Measurements from ENCODE around the gene DMAC2. TPM values are rescaled to one million over a fixed set of nuclear protein-coding genes. Genes with fewer than 3 reads are reported as not detected.

The DMAC2 gene
- total RNA-seq, 2 donors from 2014 or later, result 52.9 to 71.5 TPM

DNA sequence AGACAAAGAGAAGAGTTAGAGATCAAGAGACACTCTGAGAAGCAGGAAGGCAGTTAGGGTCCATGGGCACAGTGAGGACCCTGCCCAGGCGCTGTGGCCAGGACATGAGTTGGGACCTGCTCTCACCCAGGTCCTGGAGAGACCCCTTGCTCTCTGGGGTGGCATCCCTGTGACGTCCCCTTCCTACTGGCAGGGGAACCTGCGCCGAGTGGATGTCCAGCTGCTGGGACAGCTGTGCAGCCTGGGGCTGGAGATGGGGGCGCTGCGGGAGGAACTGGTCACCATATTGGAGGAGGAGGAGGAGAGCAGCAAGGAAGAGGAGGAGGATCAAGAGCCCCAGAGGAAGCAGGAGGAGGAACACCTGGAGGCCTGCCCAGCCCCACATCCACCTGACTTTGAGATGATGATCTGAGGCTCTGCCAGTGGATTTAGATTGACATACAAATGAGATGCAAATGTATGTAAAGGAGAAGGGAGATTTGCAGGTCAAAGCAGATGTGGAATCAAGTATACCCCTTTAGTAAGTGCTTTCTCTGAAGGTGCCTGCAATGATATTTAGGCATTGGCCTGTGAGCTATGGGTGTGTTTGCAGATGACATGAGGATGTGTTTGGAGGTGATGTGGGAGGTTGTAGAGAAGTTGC, 4.2 kb upstream of the DMAC2 start:
- Mint-ChIP-seq H3K36me3 (ENCODE audit: low read depth) (no peaks in the 10 kb centered on the region), H3K27ac (no peak overlapping the region), H3K4me3 (no peak overlapping the region), H3K9me3 (no peaks in the 10 kb centered on the region), H3K27me3 (ENCODE audit: insufficient read depth) (peaks cover 47% of the 10 kb centered on the region), H3K4me1 (no peaks in the 10 kb centered on the region)
- peaks cover 25% of the 10 kb centered on the region for H3K27me3 ChIP-seq (ENCODE audit: control insufficient read depth, insufficient read depth, low read length, poor library complexity, severe bottlenecking)
- H3K36me3 ChIP-seq (ENCODE audit: control insufficient read depth, insufficient read depth, low read length), result no peaks in the 10 kb centered on the region
- H3K27ac ChIP-seq (ENCODE audit: low read depth, low read length), result no peak overlapping the region
- no peaks in the 10 kb centered on the region for H3K4me1 ChIP-seq (ENCODE audit: control insufficient read depth, insufficient read depth, low read length)
- H3K9ac ChIP-seq (ENCODE audit: extremely low read depth, low read length, poor library complexity, severe bottlenecking), result no peak overlapping the region
- WGBS, 2 experiments (ENCODE audit: insufficient coverage in 1 of 2, insufficient read length in 1 of 2), result 68 to 77% methylated on average over 3 to 6 of the region's 6 CpGs
- DNase-seq, result no peak
- no peak overlapping the region for H3K4me3 ChIP-seq (ENCODE audit: low read length)
- H3K9me3 ChIP-seq (ENCODE audit: control insufficient read depth, low read length), result no peaks in the 10 kb centered on the region
- TF ChIP-seq, protein P1, sequence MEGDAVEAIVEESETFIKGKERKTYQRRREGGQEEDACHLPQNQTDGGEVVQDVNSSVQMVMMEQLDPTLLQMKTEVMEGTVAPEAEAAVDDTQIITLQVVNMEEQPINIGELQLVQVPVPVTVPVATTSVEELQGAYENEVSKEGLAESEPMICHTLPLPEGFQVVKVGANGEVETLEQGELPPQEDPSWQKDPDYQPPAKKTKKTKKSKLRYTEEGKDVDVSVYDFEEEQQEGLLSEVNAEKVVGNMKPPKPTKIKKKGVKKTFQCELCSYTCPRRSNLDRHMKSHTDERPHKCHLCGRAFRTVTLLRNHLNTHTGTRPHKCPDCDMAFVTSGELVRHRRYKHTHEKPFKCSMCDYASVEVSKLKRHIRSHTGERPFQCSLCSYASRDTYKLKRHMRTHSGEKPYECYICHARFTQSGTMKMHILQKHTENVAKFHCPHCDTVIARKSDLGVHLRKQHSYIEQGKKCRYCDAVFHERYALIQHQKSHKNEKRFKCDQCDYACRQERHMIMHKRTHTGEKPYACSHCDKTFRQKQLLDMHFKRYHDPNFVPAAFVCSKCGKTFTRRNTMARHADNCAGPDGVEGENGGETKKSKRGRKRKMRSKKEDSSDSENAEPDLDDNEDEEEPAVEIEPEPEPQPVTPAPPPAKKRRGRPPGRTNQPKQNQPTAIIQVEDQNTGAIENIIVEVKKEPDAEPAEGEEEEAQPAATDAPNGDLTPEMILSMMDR (conservative IDR thresholded peaks at IDR 0.05), result no peak

DNA sequence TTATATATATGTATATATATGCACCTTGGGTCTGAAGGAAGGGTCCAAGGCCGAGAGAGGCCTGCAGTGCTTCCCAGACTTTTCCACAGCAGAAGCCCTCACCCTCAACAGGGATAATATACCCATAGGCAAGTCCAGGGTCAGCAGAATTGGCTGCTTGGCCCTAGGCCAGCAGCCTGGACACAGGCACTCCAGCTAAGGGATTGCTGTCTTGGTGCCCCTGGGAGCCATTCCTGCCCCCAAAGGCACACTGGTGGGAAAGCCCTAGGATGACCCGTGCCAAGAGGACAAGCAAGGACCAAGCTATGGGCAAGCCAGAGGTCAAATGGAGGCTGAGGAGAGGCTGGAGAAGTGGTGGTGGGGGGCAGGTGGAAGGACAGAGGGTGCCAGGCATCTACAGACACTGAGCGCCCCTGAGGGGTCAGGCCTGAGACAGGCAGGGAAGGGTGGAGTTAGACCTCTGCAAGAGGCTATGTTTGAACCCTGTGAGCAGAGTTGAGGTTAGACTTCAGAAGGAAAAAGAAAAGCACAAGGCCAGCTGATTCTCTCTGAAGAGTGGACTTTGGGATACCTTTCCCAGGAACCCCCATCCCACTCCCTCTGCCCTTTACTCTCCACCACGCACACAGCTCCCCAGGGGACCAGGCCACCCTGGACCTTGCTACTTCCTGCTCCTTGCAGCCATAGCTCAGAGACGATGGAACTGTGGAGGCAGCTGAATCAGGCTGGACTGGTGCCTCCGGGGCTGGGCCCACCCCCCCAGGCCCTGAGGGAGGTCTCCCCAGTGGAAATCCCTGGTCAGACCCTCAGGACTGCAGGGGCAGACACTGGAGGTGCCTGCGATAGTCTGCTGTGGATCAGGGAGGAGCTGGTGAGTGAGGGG, 3.0 kb upstream of the DMAC2 start, which contains the start of gene ERICH4:
Gene ERICH4 (plus strand): TSS at position 684 of the 883 bp plus-strand sequence. CDS start 14 bp downstream, at position 698.
- TF ChIP-seq, protein P1 (conservative IDR thresholded peaks at IDR 0.05), result no peak
- Histone ChIP-seq H3K4me3 (ENCODE audit: low read length) (no peak within 1 kb of the TSS), H3K9ac (ENCODE audit: extremely low read depth, low read length, poor library complexity, severe bottlenecking) (no peak within 1 kb of the TSS), H3K9me3 (ENCODE audit: control insufficient read depth, low read length) (no peaks in the 10 kb centered on the region), H3K27me3 (ENCODE audit: control insufficient read depth, insufficient read depth, low read length, poor library complexity, severe bottlenecking) (peaks cover 13% of the 10 kb centered on the region), H3K27ac (ENCODE audit: low read depth, low read length) (no peak within 1 kb of the TSS), H3K4me1 (ENCODE audit: control insufficient read depth, insufficient read depth, low read length) (no peaks in the 10 kb centered on the region), H3K36me3 (ENCODE audit: control insufficient read depth, insufficient read depth, low read length) (peaks cover 6% of the 10 kb centered on the region)
- WGBS, 2 experiments (ENCODE audit: insufficient coverage in 1 of 2, insufficient read length in 1 of 2), result 64 to 80% methylated on average over 5 to 7 of the region's 7 CpGs
- no peaks in the 10 kb centered on the region for H3K9me3 Mint-ChIP-seq
- H3K27me3 Mint-ChIP-seq (ENCODE audit: insufficient read depth), result peaks cover 38% of the 10 kb centered on the region
- no peaks in the 10 kb centered on the region for H3K4me1 Mint-ChIP-seq
- H3K27ac Mint-ChIP-seq, result no peak within 1 kb of the TSS
- no peak for DNase-seq
- H3K4me3 Mint-ChIP-seq, result no peak within 1 kb of the TSS
- H3K36me3 Mint-ChIP-seq (ENCODE audit: low read depth), result peaks cover 7% of the 10 kb centered on the region

DNA sequence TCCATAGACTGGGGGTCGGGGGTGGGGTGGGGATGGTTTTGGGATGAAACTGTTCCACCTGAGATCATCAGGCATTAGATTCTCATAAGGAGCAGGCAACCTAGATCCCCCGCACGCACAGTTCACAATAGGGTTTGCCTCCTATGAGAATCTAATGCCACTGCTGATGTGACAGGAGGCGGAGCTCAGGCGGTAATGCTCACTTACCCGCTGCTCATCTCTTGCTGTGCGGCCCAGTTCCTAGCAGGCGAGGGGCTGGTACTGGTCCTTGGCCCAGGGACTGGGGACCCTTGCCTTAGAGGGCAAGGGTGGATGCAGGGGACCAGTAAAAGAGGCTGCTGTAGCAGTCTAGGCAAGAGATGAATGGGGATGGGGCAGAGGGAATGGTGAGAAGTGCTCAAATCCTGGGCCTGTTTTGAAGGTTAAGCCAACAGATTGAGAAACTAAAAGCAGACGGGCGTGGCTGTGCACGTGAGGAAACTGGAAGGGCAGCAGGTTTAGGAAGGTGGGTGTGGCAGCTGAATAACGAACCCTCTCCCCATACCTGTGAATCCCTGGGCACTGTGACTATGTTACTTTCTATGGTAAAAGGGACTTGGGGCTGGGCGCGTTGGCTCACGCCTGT, 1.7 kb upstream of the DMAC2 start:
- Histone ChIP-seq H3K9me3 (ENCODE audit: control insufficient read depth, low read length) (no peaks in the 10 kb centered on the region), H3K4me3 (ENCODE audit: low read length) (no peak overlapping the region), H3K4me1 (ENCODE audit: control insufficient read depth, insufficient read depth, low read length) (no peaks in the 10 kb centered on the region), H3K27me3 (ENCODE audit: control insufficient read depth, insufficient read depth, low read length, poor library complexity, severe bottlenecking) (peaks cover 2% of the 10 kb centered on the region), H3K36me3 (ENCODE audit: control insufficient read depth, insufficient read depth, low read length) (peaks cover 7% of the 10 kb centered on the region), H3K27ac (ENCODE audit: low read depth, low read length) (no peak overlapping the region), H3K9ac (ENCODE audit: extremely low read depth, low read length, poor library complexity, severe bottlenecking) (no peak overlapping the region)
- TF ChIP-seq, protein P1 (conservative IDR thresholded peaks at IDR 0.05), result no peak
- no peak overlapping the region for H3K27ac Mint-ChIP-seq
- DNase-seq, result no peak
- peaks cover 15% of the 10 kb centered on the region for H3K36me3 Mint-ChIP-seq (ENCODE audit: low read depth)
- no peaks in the 10 kb centered on the region for H3K9me3 Mint-ChIP-seq
- H3K4me1 Mint-ChIP-seq, result peaks cover 4% of the 10 kb centered on the region
- H3K27me3 Mint-ChIP-seq (ENCODE audit: insufficient read depth), result peaks cover 27% of the 10 kb centered on the region
- 75 to 82% methylated on average over 4 to 15 of the region's 15 CpGs for WGBS, 2 experiments (ENCODE audit: insufficient coverage in 1 of 2, insufficient read length in 1 of 2)
- no peak overlapping the region for H3K4me3 Mint-ChIP-seq
